K562 (cell line): ENCODE measurements around the gene ICAM3. TPM values are rescaled to one million over a fixed set of nuclear protein-coding genes. Genes with fewer than 3 reads are reported as not detected.

Experiments used
- AFF4 ChIP-seq: sonication (generic); formaldehyde crosslinking; IDR thresholded peaks from 2 replicates; pipeline ENCODE4 v1.8.0; 2023; ENCODE audit warnings: mild to moderate bottlenecking, missing genetic modification reagents
- ARID1B ChIP-seq: fragments of 450-650 bp; IDR thresholded peaks from 2 replicates; pipeline ENCODE4 v1.6.1; 2016; ENCODE audit warnings: antibody characterized with exemption, mild to moderate bottlenecking, inconsistent platforms
- ASH1L ChIP-seq: fragments of 450-650 bp; IDR thresholded peaks from 2 replicates; pipeline ENCODE4 v1.6.1; 2018; ENCODE audit warnings: borderline replicate concordance, mild to moderate bottlenecking, low read depth; ENCODE audit not compliant: partially characterized antibody
- CBX2 ChIP-seq: fragments of 200-600 bp; sonication (generic); IDR thresholded peaks from one replicate; pipeline ENCODE4 v1.6.1; 2012; ENCODE audit warnings: mild to moderate bottlenecking, low read length, inconsistent platforms; ENCODE audit not compliant: insufficient read depth, poor library complexity, severe bottlenecking
- CHD1 ChIP-seq: fragments of 200-600 bp; sonication (generic); IDR thresholded peaks from one replicate; pipeline ENCODE4 v1.6.1; 2012; ENCODE audit warnings: mild to moderate bottlenecking, moderate library complexity, low read length, inconsistent platforms
- HMGN3 ChIP-seq: IDR thresholded peaks from 2 replicates; pipeline ENCODE4 v1.6.1; 2011; ENCODE audit warnings: borderline replicate concordance, low read depth, mild to moderate bottlenecking, mixed read lengths, low read length; ENCODE audit not compliant: insufficient read length; ENCODE audit errors: extremely low read depth
- KDM1A ChIP-seq, 2 experiments: fragments of 450-650 bp; IDR thresholded peaks; 2 replicates each; pipeline ENCODE4 v1.6.1; 2016; ENCODE audit warnings: mild to moderate bottlenecking in 2 of 2
- MTA1 ChIP-seq: fragments of 450-650 bp; IDR thresholded peaks from 2 replicates; pipeline ENCODE4 v1.6.1; 2017; ENCODE audit warnings: borderline replicate concordance
- NFXL1 ChIP-seq: fragments of 450-650 bp; formaldehyde crosslinking; IDR thresholded peaks from 2 replicates; pipeline ENCODE4 v1.4.0; 2021; ENCODE audit warnings: mild to moderate bottlenecking
- NONO ChIP-seq, 2 experiments: fragments of 200-400 bp in 1 of 2; fragments of 450-650 bp in 1 of 2; formaldehyde crosslinking in 1 of 2; IDR thresholded peaks; 2 replicates each; pipeline ENCODE4 v1.6.1; 2017; ENCODE audit warnings: low read depth in 2 of 2, mild to moderate bottlenecking in 2 of 2, moderate library complexity in 2 of 2, low read length in 1 of 2
- RBM17 ChIP-seq: fragments of 200-400 bp; formaldehyde crosslinking; IDR thresholded peaks from 2 replicates; pipeline ENCODE4 v1.6.1; 2017; ENCODE audit warnings: low read depth, mild to moderate bottlenecking, low read length, borderline replicate concordance
- TEAD4 ChIP-seq, 2 experiments: sonication (generic) in 1 of 2; formaldehyde crosslinking in 1 of 2; IDR thresholded peaks; 2 replicates each; pipeline versions ENCODE4 v1.6.1 to v1.8.0; 2012 to 2022; ENCODE audit warnings: borderline replicate concordance in 1 of 2, inconsistent platforms in 1 of 2, low read length in 1 of 2, mild to moderate bottlenecking in 1 of 2, missing genetic modification reagents in 1 of 2
- ZNF121 ChIP-seq: sonication (generic); formaldehyde crosslinking; conservative IDR thresholded peaks from 2 replicates; pipeline ENCODE4 v1.8.0; 2022; ENCODE audit warnings: missing genetic modification reagents
- ZNF41 ChIP-seq: fragments of 250-450 bp; sonication (Bioruptor Pico); conservative IDR thresholded peaks from 2 replicates; pipeline ENCODE4 v1.4.0; 2020; ENCODE audit warnings: mild to moderate bottlenecking
- polyA plus RNA-seq, 8 experiments: library from polyadenylated mRNA; depleted of rRNA in 4 of 8; stranded (reverse) in 5 of 8; unstranded in 3 of 8; fragments of >200 nt; fragmentation: Nextera tagmentation in 2 of 8; fragmentation: Illumina TruSeq in 1 of 8; extraction: Ambion mirVana in 2 of 8; extraction: Trizol in 1 of 8; gene quantifications; 2 replicates each; pipeline versions ENCODE4 v1.2.1 to v1.2.3, GENCODE V29; 2011 to 2014; ENCODE audit warnings: inconsistent platforms in 1 of 8, missing spikeins in 1 of 8
- total RNA-seq, 7 experiments: library from RNA; depleted of rRNA in 6 of 7; stranded (reverse); fragments of >200 nt in 6 of 7; fragmentation: Illumina TruSeq in 2 of 7; extraction: Trizol in 2 of 7; gene quantifications; 2 replicates each; pipeline versions ENCODE4 v1.2.1 to v1.2.3, GENCODE V29; 2011 to 2021; ENCODE audit warnings: low replicate concordance in 1 of 7
- TF ChIP-seq, protein P1 (sequence below): sonication (generic); formaldehyde crosslinking; IDR thresholded peaks from 2 replicates; pipeline ENCODE4 v1.8.0; 2023; ENCODE audit warnings: missing genetic modification reagents, mild to moderate bottlenecking, borderline replicate concordance

The ICAM3 gene
- total and polyA plus RNA-seq, 9 of the 15 experiments (the other 6 are each of a cell fraction or from before 2014, with no cell fraction given) = 6.5 to 39.5 (median 24.2) TPM

DNA sequence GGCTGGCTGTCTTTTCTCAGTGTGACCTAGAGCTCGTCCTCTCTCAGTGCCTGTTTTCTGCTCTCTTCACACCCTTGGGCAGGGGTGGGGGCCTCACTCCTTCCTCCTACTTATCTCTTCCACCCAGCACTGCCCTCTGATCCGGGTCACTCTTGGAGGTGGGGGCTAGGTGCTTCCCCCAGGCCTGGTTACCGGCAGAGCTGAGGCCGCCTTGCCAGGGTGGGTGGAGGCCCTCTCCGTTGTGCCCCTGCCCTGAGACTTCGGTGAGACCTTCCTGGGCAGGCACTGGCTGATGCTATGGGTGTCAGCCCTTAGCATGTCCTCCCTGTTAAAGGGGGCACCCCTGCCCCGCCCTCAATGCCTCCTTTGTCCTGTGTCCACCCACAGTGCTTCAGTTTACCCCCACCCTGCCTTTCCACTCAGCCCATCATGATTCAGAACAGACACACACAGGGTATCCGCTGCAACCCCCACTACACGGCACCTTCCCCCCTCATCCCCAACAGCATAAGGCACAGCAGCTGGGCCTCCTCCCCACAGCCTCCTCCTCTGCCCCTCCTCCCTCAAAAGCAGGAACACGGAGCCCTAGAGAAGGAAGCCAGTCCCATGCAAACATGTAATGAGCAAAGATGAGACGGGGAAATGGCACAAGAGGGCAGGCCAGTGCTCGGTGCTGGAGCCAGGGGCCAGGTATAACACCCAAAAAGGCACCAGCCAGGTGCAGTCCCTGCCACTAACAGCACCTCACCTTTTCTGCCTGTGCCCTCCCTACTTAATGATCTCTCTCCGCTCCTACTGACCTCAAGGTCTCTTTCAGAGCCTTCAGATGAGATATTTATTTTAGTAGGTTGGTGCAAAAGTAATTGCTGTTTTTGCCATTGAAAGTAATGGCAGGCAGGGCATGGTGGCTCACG lies 39.6 kb downstream of the ICAM3 start (continued):
- TF ChIP-seq AFF4 (CRISPR knock-in tag) (no peak), RBM17 (no peak), CHD1 (no peak), TEAD4 (IDR thresholded peaks at IDR 0.05; ENCODE audit: low read length) (peak; percentile 84), TEAD4 (CRISPR knock-in tag; IDR thresholded peaks at IDR 0.05; ENCODE audit: borderline replicate concordance) (no peak), KDM1A (IDR thresholded peaks at IDR 0.05) (peak in 1 of 2 experiments; percentile 81; a peak in 3 of 4 replicates), ZNF41 (CRISPR knock-in tag) (no peak), NONO (IDR thresholded peaks at IDR 0.05; ENCODE audit: low read depth in 2 of 2, low read length in 1 of 2) (0 out of 4 replicates have a peak, but pooled peaks of 1 of the 2 experiments have one; percentile 6), MTA1 (0 out of 2 replicates have a peak, but pooled peaks have one; percentile 28), HMGN3 (peak; percentile 95), NFXL1 (no peak), ZNF121 (CRISPR knock-in tag) (no peak), CBX2 (no peak), ARID1B (peak; percentile 98), ASH1L (no peak)
- TF ChIP-seq, protein P1, sequence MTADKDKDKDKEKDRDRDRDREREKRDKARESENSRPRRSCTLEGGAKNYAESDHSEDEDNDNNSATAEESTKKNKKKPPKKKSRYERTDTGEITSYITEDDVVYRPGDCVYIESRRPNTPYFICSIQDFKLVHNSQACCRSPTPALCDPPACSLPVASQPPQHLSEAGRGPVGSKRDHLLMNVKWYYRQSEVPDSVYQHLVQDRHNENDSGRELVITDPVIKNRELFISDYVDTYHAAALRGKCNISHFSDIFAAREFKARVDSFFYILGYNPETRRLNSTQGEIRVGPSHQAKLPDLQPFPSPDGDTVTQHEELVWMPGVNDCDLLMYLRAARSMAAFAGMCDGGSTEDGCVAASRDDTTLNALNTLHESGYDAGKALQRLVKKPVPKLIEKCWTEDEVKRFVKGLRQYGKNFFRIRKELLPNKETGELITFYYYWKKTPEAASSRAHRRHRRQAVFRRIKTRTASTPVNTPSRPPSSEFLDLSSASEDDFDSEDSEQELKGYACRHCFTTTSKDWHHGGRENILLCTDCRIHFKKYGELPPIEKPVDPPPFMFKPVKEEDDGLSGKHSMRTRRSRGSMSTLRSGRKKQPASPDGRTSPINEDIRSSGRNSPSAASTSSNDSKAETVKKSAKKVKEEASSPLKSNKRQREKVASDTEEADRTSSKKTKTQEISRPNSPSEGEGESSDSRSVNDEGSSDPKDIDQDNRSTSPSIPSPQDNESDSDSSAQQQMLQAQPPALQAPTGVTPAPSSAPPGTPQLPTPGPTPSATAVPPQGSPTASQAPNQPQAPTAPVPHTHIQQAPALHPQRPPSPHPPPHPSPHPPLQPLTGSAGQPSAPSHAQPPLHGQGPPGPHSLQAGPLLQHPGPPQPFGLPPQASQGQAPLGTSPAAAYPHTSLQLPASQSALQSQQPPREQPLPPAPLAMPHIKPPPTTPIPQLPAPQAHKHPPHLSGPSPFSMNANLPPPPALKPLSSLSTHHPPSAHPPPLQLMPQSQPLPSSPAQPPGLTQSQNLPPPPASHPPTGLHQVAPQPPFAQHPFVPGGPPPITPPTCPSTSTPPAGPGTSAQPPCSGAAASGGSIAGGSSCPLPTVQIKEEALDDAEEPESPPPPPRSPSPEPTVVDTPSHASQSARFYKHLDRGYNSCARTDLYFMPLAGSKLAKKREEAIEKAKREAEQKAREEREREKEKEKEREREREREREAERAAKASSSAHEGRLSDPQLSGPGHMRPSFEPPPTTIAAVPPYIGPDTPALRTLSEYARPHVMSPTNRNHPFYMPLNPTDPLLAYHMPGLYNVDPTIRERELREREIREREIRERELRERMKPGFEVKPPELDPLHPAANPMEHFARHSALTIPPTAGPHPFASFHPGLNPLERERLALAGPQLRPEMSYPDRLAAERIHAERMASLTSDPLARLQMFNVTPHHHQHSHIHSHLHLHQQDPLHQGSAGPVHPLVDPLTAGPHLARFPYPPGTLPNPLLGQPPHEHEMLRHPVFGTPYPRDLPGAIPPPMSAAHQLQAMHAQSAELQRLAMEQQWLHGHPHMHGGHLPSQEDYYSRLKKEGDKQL (CRISPR knock-in tag) = no peak
